ENCODE measurements around the gene IQGAP1. TPM values are rescaled to one million over a fixed set of nuclear protein-coding genes. Genes with fewer than 3 reads are reported as not detected.

IQGAP1 gene
- total RNA-seq, 1 donor from 2014 or later, result 265 TPM

DNA sequence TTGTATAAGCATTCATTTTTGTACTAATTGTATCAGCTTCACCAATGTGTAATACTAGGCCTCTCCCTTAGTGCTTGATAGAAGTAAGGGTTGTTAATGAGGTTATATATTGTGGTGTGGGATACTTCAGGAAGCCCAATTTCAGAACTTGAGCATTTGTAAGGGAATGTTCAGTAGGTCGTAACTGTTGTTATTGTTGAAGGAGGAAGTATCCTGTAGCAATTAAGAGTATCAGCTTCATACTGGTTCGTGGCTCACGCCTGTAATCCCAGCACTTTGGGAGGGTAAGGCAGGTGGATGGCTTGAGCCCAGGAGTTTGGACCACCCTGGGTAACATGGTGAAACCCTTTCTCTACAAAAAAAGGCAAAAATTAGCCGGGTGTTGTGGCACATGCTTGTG lies 30.6 kb downstream of the IQGAP1 start:
- Histone ChIP-seq H3K4me1 (peaks cover 79% of the 10 kb centered on the region), H3K9me3 (no peaks in the 10 kb centered on the region), H3K27me3 (ENCODE audit: low read depth) (no peaks in the 10 kb centered on the region), H3K27ac (peak overlapping the region; percentile 5), H3K4me3 (no peak overlapping the region), H3K36me3 (peaks cover 4% of the 10 kb centered on the region)
- TF ChIP-seq, protein P1, sequence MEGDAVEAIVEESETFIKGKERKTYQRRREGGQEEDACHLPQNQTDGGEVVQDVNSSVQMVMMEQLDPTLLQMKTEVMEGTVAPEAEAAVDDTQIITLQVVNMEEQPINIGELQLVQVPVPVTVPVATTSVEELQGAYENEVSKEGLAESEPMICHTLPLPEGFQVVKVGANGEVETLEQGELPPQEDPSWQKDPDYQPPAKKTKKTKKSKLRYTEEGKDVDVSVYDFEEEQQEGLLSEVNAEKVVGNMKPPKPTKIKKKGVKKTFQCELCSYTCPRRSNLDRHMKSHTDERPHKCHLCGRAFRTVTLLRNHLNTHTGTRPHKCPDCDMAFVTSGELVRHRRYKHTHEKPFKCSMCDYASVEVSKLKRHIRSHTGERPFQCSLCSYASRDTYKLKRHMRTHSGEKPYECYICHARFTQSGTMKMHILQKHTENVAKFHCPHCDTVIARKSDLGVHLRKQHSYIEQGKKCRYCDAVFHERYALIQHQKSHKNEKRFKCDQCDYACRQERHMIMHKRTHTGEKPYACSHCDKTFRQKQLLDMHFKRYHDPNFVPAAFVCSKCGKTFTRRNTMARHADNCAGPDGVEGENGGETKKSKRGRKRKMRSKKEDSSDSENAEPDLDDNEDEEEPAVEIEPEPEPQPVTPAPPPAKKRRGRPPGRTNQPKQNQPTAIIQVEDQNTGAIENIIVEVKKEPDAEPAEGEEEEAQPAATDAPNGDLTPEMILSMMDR (IDR thresholded peaks at IDR 0.05), result no peak
- DNase-seq (no peak), ATAC-seq (peak in 1 of 2 donors; percentile 3)
- intact Hi-C loops (cut with DNase I), result no loop called here

DNA sequence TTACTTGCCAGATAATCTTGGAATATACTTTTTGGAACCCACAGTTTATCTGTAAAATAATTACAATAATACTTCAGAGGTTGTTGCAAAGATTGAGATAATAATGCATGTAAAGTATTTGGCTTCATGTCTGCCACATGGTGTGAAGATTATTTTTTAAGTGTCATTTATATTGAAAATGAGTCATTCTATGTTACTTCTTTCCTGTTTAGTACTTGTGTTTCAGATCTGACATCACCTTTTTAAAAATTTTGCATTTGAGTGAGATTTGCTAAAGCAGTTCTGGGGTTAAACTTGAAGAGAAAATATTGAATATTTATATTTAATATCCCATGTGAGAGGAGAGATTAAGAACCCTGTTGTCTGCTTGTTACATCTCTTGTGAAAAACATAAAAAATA lies 31.2 kb downstream of the IQGAP1 start:
- TF ChIP-seq, protein P1 (IDR thresholded peaks at IDR 0.05), result no peak
- intact Hi-C loops (cut with DNase I), result no loop called here
- DNase-seq (no peak), ATAC-seq (no peak)
- Histone ChIP-seq H3K9me3 (no peaks in the 10 kb centered on the region), H3K36me3 (peaks cover 4% of the 10 kb centered on the region), H3K4me1 (peaks cover 79% of the 10 kb centered on the region), H3K4me3 (no peak overlapping the region), H3K27ac (peak overlapping the region; percentile 4), H3K27me3 (ENCODE audit: low read depth) (no peaks in the 10 kb centered on the region)

DNA sequence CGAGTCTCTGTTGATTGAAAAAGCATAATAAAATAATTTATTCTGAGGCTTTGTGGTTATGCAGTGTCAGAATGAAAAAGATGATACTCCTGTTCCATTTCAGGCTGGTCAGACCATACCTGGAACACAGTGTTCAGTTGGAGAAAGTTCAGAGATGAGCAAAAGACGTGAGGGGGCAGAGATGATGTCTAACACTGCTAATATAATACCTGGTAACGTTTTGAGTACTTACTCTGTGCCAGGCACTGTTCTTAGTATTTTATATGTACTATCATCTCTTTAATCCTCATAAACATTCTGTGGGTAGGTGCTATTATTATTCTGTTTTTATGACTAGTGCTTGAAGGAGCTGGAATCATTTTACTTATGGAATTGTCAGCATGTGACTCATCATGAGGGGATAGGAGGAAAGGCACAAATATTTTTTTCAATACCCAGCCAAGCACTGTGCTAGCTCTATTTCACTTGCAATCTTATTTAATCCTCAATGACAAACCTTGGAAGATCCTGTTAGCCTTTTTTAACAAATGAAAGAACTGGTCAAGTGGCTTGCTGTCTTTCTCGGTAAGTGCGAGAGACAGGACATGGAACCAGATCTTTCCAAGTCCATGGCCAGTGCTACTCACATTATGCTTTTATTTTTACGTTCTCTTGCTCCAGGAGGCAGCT lies 31.8 kb downstream of the IQGAP1 start:
- peaks cover under 1% of the 10 kb centered on the region for H3K36me3 ChIP-seq
- intact Hi-C loops (cut with DNase I), result no loop called here

DNA sequence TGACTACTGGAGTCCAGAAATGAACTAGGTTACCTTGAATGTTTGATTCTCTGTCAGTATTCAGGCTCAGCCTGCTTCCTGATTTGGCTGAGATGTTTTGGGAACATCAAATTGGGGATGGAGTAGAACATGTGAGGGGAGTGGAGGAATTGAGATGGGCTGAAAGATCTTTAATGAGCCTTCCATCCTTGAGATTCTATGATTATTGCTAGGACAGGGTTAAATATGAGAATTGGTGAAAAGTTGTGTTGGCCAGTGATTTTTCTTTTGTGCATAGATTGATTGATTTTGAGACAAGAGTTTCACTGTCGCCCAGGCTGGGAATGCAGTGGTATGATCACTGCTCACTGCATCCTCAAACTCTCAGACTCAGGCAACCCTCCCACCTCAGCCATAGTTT lies 32.4 kb downstream of the IQGAP1 start:
- Histone ChIP-seq H3K27ac (peak overlapping the region; percentile 29), H3K4me1 (peaks cover 78% of the 10 kb centered on the region), H3K4me3 (no peak overlapping the region), H3K27me3 (ENCODE audit: low read depth) (no peaks in the 10 kb centered on the region), H3K36me3 (no peaks in the 10 kb centered on the region), H3K9me3 (no peaks in the 10 kb centered on the region)
- ATAC-seq, result no peak
- TF ChIP-seq, protein P1 (IDR thresholded peaks at IDR 0.05), result no peak
- no peak for DNase-seq
- intact Hi-C loops (cut with DNase I), result no loop called here

More for the DNA sequence above, 31.8 kb downstream of the IQGAP1 start:
- ATAC-seq (peak; percentile 32 to 59), DNase-seq (no peak)
- no peak overlapping the region for H3K4me3 ChIP-seq
- TF ChIP-seq, protein P1 (IDR thresholded peaks at IDR 0.05), result no peak
- peaks cover 78% of the 10 kb centered on the region for H3K4me1 ChIP-seq
- no peaks in the 10 kb centered on the region for H3K27me3 ChIP-seq (ENCODE audit: low read depth)
- H3K27ac ChIP-seq, result peak overlapping the region; percentile 29
- H3K9me3 ChIP-seq, result no peaks in the 10 kb centered on the region

DNA sequence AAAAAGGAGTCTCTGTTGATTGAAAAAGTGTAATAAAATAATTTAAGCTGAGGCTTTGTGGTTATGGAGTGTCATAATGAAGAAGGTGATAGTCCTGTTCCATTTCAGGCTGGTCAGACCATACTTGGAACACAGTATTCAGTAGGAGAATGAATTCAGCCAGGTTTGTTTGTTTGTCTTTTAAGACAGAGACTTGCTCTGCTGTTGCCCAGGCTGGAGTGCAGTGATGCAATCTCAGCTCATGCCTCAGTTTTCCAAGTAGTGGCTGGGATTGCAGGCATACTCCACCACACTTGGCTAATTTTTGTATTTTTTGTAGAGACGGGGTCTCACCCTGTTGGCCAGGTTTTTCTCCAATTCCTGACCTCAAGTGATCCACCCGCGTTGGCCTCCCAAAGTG lies 33.5 kb downstream of the IQGAP1 start:
- Histone ChIP-seq H3K36me3 (peaks cover 6% of the 10 kb centered on the region), H3K4me1 (peaks cover 82% of the 10 kb centered on the region), H3K27ac (no peak overlapping the region), H3K9me3 (no peaks in the 10 kb centered on the region), H3K27me3 (ENCODE audit: low read depth) (no peaks in the 10 kb centered on the region), H3K4me3 (no peak overlapping the region)
- no peak for DNase-seq
- intact Hi-C loops (cut with DNase I), result no loop called here
- TF ChIP-seq, protein P1 (IDR thresholded peaks at IDR 0.05), result no peak
- peak in 1 of 2 donors; percentile 48 for ATAC-seq
